HG03439 (cell line): ENCODE results near the gene TMX1.

Source experiments
- ATAC-seq: cut with Tn5 transposase; IDR thresholded peaks from one replicate; pipeline ENCODE4 v1.9.1; 2021; ENCODE audit warnings: mild to moderate bottlenecking, moderate library complexity; ENCODE audit not compliant: unreplicated experiment

Gene TMX1

DNA sequence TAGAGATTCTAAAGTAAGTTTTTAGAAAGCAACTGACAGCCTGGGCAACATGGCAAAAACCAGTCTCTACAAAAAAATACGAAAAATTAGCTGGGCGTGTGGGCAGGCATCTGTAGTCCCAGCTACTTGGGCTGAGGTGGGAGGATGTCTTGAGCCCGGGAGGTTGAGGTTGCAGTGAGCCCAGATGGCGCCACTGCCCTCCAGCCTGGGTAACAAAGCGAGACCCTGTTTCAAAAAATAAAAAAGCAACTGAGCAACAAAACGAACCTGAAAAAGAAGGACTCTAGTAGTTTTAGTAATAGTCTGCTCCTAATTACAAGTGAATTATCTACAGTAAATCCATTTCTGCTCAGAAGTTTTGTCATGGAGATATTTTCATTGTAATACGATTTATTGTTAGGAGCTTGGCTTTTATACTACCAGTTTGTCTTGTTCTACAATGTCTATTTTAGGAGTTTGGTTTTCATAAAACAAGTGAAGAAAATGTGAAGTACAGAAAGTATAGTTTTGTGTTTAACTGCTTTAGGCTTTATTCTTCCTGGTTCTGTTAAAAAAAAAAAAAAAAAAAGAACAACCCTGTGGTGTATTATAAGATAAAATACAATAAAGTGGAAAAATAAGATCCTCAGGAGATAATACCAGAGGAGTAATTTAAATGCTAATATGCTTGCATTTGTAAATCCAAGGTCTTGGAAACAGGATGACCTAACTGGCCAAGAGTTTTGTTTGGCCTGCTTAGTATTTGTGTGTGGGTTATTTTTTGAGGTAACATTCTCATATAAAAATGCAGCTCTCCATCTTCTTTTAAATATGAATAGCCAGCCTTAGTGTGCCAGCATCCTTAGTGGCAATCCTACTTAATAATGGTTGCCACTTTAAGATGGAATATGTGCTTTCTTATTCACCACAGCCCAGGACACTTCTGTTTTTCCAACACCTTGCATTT lies 2.8 kb downstream of the TMX1 start:
- no peak for ATAC-seq

DNA sequence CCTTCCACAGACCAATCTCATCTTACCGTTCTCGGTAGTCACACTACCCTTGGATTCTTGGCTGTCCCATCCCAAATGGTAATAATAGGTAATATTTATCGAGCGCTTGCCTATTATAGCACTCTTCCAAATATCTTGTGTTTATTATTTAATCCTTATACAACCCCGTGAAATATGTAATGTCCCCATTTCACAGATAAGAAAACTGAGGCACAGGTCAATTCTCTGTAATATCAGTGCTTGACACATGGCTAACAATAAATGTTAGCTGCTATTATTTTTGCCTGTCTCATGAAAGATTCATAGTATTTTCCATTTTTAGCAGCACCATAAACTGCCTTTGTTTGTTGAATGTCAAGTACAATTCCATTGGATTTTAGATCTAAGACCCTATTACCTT lies 4.5 kb downstream of the TMX1 start:
- ATAC-seq = no peak

DNA sequence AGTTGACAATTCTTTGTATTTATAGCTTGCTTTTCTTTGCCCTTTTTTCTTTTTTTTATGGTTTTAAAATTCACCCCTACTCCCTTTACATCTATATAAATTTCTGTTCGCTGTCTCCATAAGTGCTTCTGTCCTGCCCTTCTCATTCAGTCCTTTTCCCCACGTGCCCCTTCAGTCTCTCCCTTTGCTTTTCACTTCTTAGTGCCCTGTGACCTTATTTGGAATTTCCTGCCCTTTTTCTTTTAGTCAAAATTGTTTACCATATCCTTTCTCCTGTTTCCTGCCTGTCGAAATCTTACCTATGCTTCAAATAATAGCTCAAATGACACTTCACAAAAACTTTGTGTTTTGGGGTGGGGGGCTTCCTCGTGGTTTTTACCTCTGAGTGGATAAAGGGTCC lies 6.0 kb downstream of the TMX1 start:
- ATAC-seq = no peak

DNA sequence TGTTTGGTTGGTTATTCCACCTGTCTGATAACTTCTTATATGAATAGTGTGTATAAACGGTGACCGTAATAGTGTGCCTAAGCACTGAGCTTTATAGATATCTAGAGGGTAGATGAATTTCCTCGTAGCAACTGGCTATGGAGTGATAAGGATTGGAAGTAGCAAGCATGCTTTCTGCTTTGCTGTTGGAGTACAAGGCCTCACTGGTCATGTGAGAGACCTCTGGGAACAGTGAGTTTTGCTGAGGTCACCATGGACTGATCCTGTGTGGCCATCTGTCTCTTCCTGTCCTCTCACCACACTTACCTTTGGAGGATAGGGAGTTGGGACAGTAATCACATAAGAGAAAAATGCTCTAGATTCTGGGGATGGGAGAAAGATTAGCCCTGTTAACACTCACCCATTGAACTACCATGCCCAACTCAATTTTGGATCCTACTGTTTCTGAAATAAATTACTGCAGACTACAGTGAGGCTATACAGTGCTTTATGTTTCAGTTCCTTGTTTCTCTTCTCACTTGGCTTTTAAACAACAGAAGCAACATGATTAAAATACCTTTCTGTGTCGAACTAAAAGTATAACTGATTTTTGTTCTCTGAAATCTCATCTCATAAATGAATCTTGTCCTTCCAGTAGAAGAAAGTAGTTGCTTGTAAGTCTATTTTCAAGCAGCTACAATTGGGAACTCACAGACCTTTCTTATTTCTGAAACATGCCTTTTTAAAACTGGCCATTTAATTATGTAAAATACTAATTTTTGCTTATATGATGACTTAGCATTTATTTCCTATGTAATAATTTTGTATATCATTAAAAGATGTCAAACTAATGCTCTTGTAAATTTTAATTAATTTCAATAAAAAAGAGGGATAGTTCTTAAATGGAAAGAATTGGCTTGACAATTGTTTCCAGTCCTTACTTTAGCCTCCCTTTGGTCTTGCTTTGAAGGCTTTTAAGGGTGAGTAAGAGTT lies 8.3 kb downstream of the TMX1 start:
- peak; percentile 76 for ATAC-seq

DNA sequence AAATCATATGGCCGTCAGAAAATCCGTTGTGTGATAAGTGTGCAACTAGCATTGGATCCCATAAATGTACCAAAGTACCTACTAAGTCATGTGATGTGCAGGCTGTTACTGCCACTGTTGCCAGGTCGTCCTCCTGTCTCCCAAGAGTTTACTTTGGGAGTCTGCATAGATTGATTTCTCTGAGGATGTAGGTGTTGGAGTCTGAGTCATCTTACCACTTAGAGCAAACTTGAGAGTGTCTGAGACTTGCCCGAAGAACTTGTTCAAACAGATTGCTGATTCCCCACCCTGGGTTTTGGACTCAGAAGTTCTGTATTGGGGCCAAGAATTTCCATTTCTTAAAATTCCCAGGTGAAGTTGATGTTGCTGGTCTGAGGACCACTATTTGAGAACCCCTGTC lies 11.4 kb downstream of the TMX1 start:
- no peak for ATAC-seq

DNA sequence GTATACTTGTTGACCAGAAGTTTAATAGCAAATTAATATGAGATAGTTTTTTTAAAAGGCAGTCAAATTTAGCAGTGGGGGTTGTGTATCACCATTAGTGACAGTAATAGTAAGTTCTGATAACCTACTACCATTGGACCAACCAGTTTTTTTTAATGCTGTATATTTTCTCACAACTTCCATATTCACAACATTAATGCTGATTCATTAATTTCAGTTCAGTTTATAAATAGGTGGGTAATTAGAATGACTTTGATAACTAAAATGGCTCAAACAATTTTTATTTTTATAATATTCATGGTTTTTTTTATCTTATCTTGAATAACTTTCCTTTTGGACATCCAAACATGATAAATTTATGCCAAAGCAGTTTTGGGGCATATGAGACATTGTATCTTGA lies 13.8 kb downstream of the TMX1 start:
- ATAC-seq = no peak

DNA sequence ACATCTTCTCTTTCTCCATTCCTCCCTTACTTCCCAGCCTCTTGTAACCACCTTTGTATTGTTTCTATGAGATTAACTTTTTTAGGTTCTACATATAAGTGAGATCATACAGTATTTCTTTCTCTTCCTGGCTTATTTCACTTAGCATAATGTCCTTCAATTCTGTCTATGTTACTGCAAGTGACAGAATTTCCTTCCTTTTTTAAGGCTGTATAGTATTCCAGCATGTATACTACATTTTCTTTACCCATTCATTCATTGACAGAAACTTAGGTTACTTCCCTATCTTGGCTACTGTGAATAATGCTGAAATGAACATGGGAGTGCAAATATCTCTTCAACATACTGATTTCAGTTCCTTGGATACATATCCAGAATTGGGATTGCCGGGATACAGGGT lies 18.2 kb downstream of the TMX1 start:
- no peak for ATAC-seq

DNA sequence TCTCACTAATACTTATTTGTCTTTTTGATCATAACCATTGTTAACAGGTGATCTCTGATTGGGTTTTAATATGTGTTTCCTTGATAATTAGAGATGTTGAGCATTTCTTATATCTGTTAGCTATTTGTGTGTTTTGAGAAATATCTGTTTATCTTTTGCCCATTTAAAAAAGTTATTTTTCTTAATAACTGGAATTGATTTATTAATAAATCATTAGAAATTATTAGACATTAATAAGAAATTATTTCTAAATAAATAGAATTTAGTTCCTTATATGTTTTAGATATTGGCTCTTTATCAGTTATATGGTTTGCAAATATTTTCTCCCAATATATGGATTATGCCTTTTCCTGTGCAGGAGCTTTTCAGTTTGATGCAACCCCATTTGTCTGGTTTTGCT lies 18.7 kb downstream of the TMX1 start:
- no peak for ATAC-seq

DNA sequence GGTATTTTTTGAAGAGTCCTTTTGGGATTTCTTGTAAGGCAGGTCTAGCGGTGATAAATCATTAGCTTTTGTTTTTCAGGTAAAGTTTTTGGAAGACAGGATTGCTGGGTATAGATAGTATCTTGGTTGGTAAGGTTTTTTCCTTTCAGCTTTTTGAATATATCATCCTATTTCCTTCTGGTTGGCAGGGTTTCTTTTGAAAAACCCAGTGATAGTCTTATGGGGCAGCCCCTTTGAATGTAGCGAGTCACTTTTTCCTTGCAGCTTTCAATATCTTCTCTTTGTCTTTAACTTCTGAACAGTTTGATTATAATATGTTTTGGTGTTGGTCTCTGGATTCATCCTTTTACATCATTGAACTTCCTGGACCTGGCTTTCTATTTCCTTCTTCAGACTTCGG lies 20.2 kb downstream of the TMX1 start:
- no peak for ATAC-seq

DNA sequence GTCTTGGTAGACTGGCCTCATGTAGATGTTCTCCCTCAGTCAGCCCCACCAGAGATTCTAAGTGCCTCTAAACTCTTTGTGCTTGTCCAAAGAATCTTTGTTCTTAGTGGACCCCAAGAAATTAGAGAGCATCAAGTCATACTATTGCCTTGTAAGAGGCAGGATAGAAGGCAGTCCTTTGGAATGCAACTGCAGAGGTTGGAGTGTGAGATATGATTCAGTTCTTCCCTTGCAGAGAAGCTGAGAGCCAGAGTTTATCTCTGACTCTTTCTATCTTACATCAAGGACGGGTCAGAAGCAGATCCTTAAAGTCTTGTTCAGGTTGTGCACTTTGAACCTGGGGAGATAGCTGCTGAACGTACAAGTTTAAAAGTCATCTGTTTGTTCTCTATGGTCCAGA lies 21.1 kb downstream of the TMX1 start:
- no peak for ATAC-seq

DNA sequence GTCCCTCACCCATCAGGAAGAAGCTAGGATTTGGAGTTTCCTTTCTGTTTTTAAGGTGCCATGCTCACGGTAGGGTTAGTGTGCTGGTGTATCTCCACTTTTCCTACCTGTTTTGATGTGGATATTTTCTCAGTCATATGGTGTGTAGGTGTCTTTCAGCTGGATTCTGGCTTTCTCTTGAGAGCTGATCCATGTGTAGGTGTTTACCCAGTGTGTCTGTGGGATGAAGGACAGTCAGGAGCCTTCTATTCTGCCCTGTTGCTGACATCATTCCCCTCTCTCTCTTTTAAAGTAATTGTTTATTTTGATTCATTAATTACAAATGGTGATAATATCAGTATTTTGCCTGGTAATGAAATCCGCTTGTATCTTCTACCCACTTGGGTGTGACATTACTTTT lies 22.8 kb downstream of the TMX1 start:
- ATAC-seq = no peak

DNA sequence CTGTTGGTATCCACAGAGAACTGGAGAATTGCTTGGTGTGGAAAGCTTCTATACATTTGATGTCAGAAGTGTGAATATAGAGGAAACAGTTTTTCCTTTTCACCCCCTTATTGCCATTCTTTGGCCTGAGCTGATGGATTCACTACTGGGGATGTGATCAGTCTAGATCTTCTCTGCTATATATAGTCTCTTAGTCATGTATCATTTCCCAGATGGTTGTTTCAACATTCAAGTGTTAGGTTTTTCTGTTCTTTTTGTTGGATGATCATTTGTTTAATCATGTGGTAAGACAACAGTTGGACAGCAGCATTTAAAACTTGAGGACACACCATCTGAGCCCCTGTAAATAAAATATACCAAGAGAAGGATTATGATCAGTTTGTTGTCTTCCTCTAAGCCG lies 29.6 kb downstream of the TMX1 start:
- ATAC-seq = no peak

DNA sequence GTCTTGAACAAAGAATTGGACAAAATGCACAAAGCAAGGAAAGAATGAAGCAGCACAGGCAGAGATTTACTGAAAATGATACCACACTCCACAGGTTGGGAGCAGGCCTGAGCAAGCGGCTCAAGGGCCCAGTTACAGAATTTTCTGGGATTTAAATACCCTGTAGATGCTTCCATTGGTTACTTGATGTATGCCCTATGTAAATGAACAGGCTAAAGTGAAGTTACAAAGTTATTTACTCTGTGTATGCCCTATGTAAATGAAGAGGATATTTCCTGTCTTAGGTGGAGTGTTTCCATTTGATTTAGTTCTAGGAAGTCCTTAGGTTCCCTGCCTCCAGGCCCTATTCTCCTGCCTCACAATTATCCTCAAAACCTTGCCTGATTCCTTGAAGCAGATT lies 36.6 kb downstream of the TMX1 start:
- no peak for ATAC-seq

DNA sequence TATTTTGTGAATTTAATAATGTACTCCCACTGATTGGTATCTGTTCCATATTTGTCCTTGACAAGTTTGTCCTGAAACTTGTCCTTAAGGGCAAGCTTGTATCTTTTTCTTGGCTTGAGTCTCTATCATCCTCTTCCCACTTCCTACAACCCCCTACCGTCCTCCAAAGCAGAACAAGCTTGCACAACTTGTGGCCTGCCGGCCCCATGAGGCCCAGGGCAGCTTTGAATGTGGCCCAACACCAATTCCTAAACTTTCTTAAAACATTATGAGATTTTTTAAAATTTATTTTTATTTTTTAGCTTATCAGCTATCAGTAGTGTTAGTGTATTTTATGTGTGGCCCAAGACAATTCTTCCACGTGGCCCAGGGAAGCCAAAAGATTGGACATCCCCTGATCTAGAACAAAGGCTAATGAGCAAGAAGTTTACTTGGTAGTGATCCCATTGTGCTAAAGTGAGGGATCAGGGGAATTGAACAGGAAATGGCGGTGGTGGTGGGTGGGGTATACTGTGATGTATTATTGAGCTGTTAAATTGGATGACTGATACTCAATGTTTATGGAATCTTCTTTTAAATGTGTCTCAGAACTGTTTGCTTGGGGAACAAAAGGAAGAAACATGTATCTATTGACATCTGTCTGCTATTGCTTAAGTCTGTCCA lies 37.8 kb downstream of the TMX1 start:
- ATAC-seq = no peak

DNA sequence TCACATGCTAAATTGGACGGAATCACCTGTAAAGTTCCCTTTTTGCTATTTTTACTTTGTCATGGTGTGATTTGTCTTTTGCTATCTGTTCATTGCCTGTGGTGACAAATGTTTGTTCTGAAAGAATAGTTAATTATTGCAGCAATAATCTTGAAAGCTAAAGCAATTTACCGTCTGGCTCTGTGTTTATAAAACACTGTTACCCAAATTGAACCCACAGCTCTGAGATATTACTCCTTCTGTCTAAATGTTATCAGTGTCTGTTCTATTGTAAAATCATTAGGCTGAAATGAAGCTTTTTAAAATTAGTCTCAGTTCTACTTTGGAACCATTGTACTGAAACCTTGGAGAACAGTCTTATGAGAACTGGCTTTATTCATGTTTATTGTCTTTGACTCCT lies 42.5 kb downstream of the TMX1 start:
- ATAC-seq = no peak

DNA sequence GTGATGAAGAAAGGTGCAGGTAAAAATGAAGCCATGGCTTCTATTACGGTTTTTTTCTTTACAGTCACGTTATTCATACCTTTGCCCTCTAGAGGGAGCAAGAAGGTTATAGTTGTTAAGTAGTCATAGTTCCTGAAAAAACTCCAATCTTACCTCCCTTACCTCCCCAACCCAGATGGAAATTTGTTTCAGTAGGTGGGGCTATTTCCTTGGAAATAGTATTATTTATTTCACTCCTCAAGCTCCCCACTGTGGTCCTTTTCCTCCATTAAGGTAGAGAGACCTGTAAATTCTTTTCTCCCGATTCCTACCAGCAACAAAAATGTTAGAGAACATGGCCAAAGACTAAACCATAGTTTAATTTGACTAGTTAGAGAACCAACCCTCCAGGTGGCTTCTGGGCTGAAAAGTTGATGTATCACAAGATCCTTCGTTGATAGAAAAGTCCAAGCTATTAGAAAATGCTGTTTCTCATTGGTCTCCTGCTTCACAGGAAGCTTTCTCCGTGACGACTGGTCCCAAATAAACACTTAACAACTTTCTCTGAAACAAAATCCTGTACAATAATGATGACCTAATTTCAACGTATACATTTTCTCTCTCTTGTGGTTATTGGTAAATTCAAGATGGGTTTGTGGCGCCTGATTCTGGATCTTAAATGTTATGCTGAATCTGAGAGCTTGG lies 43.5 kb downstream of the TMX1 start:
- no peak for ATAC-seq

DNA sequence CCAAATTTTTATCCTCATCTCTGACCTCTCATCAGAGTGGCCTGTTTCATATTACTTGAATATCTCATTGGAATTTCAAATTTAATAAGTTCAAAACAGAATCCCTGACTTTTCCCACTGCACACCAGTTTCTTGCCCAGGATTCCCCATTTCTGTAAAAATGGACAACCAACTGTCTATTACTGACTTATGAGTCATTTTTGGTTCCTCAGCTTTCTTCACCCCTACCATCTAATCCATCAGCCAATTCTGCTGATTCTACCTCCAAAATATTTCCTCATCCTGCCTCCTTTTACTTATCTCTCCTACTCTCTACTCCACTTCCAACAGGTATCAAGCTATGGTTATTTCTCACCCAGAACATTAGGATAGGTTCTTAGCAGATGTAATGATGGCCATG lies 44.2 kb downstream of the TMX1 start:
- ATAC-seq = no peak

DNA sequence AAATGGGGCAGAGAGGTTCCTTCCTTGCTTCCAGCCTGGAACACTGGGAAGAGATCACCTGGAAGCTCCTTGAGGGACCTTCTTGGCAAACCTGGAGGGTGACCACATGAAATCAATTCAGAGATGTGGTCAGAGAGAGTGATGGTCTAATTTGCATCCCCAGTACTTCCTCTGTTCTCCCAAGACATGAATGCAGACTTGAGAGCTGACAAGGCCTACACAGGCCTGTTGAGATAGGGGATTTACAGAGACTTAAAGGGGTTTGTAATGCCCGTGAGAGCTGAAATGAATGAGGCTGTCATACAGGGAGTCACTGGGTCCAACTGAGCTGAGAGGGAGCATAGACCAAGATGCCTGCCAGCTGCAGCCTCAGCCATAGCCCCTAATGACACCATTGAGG lies 45.1 kb downstream of the TMX1 start:
- ATAC-seq = no peak

DNA sequence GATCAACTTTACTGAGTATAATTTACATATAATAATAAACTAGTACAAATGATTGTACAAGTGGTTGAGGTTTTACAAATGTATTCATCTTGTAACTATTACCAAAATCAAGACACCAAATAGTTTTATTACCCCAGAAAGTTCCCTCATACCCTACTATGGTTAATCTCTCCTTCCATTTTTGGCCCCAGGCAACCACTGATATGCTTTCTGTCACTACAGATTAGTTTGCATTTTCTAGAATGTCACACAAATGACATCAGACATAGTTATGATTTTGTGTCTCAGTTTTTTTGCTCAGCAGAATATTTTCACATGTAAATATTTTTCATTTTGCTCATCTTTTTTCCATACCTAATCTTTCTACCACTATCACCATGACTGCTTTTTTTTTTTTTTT lies 49.1 kb downstream of the TMX1 start:
- ATAC-seq = no peak

DNA sequence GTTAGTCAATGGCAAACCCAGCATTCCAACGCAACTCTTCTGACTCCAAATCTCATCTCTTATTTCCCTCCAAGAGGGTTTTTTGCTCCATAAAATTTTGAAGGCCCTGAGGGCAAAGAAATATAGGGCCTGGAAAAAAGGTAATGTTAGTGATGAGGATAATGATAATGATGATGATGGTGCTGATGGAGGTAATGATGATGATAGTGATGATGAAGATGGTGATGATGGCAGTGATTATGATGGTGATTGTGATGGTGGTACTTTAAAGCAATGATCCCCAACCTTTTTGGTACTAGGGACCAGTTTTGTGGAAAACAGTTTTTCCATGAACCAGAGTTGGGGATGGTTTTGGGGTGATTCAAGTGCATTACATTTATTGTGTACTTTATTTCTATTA lies 50.1 kb downstream of the TMX1 start:
- ATAC-seq = no peak

DNA sequence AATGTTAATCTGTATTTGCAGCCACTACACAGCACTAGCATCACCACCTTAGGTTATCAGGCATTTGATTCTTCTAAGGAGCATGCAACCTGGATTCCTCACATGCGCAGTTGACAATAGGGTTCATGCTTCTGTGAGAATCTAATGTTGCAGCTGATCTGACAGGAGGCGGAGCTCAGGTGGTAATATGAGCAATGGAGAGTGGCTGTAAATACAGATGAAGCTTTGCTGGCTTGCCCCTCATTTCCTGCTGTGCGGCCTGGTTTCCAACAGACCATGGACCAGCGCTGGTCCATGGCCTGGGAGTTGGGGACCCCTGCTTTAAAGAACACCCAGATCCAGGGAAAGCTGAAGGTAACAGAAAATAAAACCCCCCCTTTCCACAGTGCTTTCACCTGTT lies 51.0 kb downstream of the TMX1 start:
- ATAC-seq = no peak
